HEK293 (cell line): ENCODE measurements around the gene BLOC1S1.

Experiments
- GFI1B ChIP-seq: fragments of 450-650 bp; formaldehyde crosslinking; IDR thresholded peaks from 2 replicates; pipeline ENCODE4 v1.5.1; 2016; ENCODE audit warnings: missing biosample characterization, missing genetic modification characterization
- KLF1 ChIP-seq: fragments of 450-650 bp; formaldehyde crosslinking; IDR thresholded peaks from 2 replicates; pipeline ENCODE4 v1.5.1; 2016; ENCODE audit warnings: missing biosample characterization, missing genetic modification characterization
- YY1 ChIP-seq: fragments of 450-650 bp; formaldehyde crosslinking; IDR thresholded peaks from 2 replicates; pipeline ENCODE4 v1.5.1; 2018; ENCODE audit warnings: missing biosample characterization, missing genetic modification characterization
- YY2 ChIP-seq: fragments of 450-650 bp; formaldehyde crosslinking; IDR thresholded peaks from 2 replicates; pipeline ENCODE4 v1.5.1; 2016; ENCODE audit warnings: missing biosample characterization, missing genetic modification characterization
- ZBTB11 ChIP-seq: fragments of 450-650 bp; formaldehyde crosslinking; conservative IDR thresholded peaks from 2 replicates; pipeline ENCODE4 v1.5.1; 2016; ENCODE audit warnings: low read depth, missing biosample characterization, missing genetic modification characterization
- ZBTB21 ChIP-seq: fragments of 450-650 bp; formaldehyde crosslinking; IDR thresholded peaks from 2 replicates; pipeline ENCODE4 v1.5.1; 2017; ENCODE audit warnings: missing biosample characterization, missing genetic modification characterization
- ZBTB6 ChIP-seq: fragments of 450-650 bp; formaldehyde crosslinking; IDR thresholded peaks from 2 replicates; pipeline ENCODE4 v1.5.1; 2017; ENCODE audit warnings: missing biosample characterization, missing genetic modification characterization
- ZNF133 ChIP-seq: fragments of 450-650 bp; formaldehyde crosslinking; IDR thresholded peaks from 2 replicates; pipeline ENCODE4 v1.5.1; 2016; ENCODE audit warnings: missing biosample characterization, missing genetic modification characterization
- ZNF223 ChIP-seq: fragments of 450-650 bp; formaldehyde crosslinking; IDR thresholded peaks from 2 replicates; pipeline ENCODE4 v1.5.1; 2016; ENCODE audit warnings: missing biosample characterization, missing genetic modification characterization
- ZNF248 ChIP-seq: fragments of 450-650 bp; formaldehyde crosslinking; IDR thresholded peaks from 2 replicates; pipeline ENCODE4 v1.5.1; 2017; ENCODE audit warnings: missing biosample characterization, missing genetic modification characterization
- ZNF362 ChIP-seq: fragments of 450-650 bp; formaldehyde crosslinking; IDR thresholded peaks from 2 replicates; pipeline ENCODE4 v1.5.1; 2016; ENCODE audit warnings: missing biosample characterization, missing genetic modification characterization
- ZNF473 ChIP-seq: fragments of 450-650 bp; formaldehyde crosslinking; IDR thresholded peaks from 2 replicates; pipeline ENCODE4 v1.5.1; 2017; ENCODE audit warnings: missing biosample characterization, missing genetic modification characterization
- ZNF529 ChIP-seq: fragments of 450-650 bp; formaldehyde crosslinking; IDR thresholded peaks from 2 replicates; pipeline ENCODE4 v1.5.1; 2017; ENCODE audit warnings: missing genetic modification characterization, missing biosample characterization; ENCODE audit not compliant: insufficient replicate concordance
- ZNF549 ChIP-seq: fragments of 450-650 bp; IDR thresholded peaks from 2 replicates; pipeline ENCODE4 v1.5.1; 2018; ENCODE audit warnings: missing biosample characterization, missing genetic modification characterization, mild to moderate bottlenecking, inconsistent platforms, moderate library complexity
- ZNF623 ChIP-seq: fragments of 450-650 bp; formaldehyde crosslinking; IDR thresholded peaks from 2 replicates; pipeline ENCODE4 v1.5.1; 2016; ENCODE audit warnings: missing biosample characterization, missing genetic modification characterization
- ZNF626 ChIP-seq: fragments of 450-650 bp; sonication (Bioruptor Pico); formaldehyde crosslinking; IDR thresholded peaks from 2 replicates; pipeline ENCODE4 v1.5.1; 2018; ENCODE audit warnings: missing biosample characterization, missing genetic modification characterization, inconsistent platforms
- ZNF629 ChIP-seq: fragments of 450-650 bp; formaldehyde crosslinking; IDR thresholded peaks from 2 replicates; pipeline ENCODE4 v1.5.1; 2017; ENCODE audit warnings: missing biosample characterization, missing genetic modification characterization
- ZNF660 ChIP-seq: fragments of 450-650 bp; IDR thresholded peaks from 2 replicates; pipeline ENCODE4 v1.5.1; 2018; ENCODE audit warnings: missing biosample characterization, mild to moderate bottlenecking, missing genetic modification characterization
- TF ChIP-seq, protein P1 (sequence below): sonication (generic); formaldehyde crosslinking; IDR thresholded peaks from 2 replicates; pipeline ENCODE4 v1.8.1; 2022; ENCODE audit warnings: mild to moderate bottlenecking, moderate library complexity, missing genetic modification reagents
- TF ChIP-seq, protein P2 (sequence below): fragments of 450-650 bp; formaldehyde crosslinking; IDR thresholded peaks from 2 replicates; pipeline ENCODE4 v1.5.1; 2017; ENCODE audit warnings: missing biosample characterization, missing genetic modification characterization
- TF ChIP-seq, protein P3 (sequence below): fragments of 450-650 bp; formaldehyde crosslinking; IDR thresholded peaks from 2 replicates; pipeline ENCODE4 v1.5.1; 2016; ENCODE audit warnings: missing biosample characterization, missing genetic modification characterization
- TF ChIP-seq, protein P4 (sequence below): fragments of 450-650 bp; IDR thresholded peaks from 2 replicates; pipeline ENCODE4 v1.5.1; 2018; ENCODE audit warnings: missing biosample characterization, mild to moderate bottlenecking, missing genetic modification characterization
- TF ChIP-seq, protein P5 (sequence below): fragments of 450-650 bp; formaldehyde crosslinking; IDR thresholded peaks from 2 replicates; pipeline ENCODE4; 2016; ENCODE audit warnings: missing biosample characterization, missing genetic modification characterization
- TF ChIP-seq, protein P6 (sequence below): fragments of 450-650 bp; formaldehyde crosslinking; optimal IDR thresholded peaks from 2 replicates; pipeline ENCODE3; 2016; ENCODE audit warnings: missing biosample characterization, mild to moderate bottlenecking, missing genetic modification characterization

BLOC1S1 gene

GRCh38 chr12:55742719-55743405, 27.0 kb downstream of the BLOC1S1 start, which contains the start of gene GDF11 (continued):
- TF ChIP-seq, protein P1, sequence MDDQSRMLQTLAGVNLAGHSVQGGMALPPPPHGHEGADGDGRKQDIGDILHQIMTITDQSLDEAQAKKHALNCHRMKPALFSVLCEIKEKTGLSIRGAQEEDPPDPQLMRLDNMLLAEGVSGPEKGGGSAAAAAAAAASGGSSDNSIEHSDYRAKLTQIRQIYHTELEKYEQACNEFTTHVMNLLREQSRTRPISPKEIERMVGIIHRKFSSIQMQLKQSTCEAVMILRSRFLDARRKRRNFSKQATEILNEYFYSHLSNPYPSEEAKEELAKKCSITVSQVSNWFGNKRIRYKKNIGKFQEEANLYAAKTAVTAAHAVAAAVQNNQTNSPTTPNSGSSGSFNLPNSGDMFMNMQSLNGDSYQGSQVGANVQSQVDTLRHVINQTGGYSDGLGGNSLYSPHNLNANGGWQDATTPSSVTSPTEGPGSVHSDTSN (CRISPR knock-in tag) = no peak
- TF ChIP-seq, protein P2, sequence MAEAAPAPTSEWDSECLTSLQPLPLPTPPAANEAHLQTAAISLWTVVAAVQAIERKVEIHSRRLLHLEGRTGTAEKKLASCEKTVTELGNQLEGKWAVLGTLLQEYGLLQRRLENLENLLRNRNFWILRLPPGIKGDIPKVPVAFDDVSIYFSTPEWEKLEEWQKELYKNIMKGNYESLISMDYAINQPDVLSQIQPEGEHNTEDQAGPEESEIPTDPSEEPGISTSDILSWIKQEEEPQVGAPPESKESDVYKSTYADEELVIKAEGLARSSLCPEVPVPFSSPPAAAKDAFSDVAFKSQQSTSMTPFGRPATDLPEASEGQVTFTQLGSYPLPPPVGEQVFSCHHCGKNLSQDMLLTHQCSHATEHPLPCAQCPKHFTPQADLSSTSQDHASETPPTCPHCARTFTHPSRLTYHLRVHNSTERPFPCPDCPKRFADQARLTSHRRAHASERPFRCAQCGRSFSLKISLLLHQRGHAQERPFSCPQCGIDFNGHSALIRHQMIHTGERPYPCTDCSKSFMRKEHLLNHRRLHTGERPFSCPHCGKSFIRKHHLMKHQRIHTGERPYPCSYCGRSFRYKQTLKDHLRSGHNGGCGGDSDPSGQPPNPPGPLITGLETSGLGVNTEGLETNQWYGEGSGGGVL (tag by site-specific recombination) = peak; percentile 96
- TF ChIP-seq KLF1 (tag by site-specific recombination) = no peak
- no peak for TF ChIP-seq ZNF626 (tag by site-specific recombination)
- TF ChIP-seq, protein P3, sequence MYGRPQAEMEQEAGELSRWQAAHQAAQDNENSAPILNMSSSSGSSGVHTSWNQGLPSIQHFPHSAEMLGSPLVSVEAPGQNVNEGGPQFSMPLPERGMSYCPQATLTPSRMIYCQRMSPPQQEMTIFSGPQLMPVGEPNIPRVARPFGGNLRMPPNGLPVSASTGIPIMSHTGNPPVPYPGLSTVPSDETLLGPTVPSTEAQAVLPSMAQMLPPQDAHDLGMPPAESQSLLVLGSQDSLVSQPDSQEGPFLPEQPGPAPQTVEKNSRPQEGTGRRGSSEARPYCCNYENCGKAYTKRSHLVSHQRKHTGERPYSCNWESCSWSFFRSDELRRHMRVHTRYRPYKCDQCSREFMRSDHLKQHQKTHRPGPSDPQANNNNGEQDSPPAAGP (tag by site-specific recombination) = no peak; the same call in 1 of the 2 replicates
- TF ChIP-seq, protein P4, sequence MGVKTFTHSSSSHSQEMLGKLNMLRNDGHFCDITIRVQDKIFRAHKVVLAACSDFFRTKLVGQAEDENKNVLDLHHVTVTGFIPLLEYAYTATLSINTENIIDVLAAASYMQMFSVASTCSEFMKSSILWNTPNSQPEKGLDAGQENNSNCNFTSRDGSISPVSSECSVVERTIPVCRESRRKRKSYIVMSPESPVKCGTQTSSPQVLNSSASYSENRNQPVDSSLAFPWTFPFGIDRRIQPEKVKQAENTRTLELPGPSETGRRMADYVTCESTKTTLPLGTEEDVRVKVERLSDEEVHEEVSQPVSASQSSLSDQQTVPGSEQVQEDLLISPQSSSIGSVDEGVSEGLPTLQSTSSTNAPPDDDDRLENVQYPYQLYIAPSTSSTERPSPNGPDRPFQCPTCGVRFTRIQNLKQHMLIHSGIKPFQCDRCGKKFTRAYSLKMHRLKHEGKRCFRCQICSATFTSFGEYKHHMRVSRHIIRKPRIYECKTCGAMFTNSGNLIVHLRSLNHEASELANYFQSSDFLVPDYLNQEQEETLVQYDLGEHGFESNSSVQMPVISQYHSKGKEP = no peak
- TF ChIP-seq ZNF473 (tag by site-specific recombination) = no peak
- peak; percentile 20; the same call in 1 of the 2 replicates for TF ChIP-seq ZBTB11 (tag by site-specific recombination)
- TF ChIP-seq YY1 (tag by site-specific recombination) = no peak
- TF ChIP-seq ZNF133 (tag by site-specific recombination) = no peak
- no peak for TF ChIP-seq ZNF660
- no peak for TF ChIP-seq ZNF223 (tag by site-specific recombination)
- no peak for TF ChIP-seq YY2 (tag by site-specific recombination)
- TF ChIP-seq GFI1B = no peak
- TF ChIP-seq, protein P5, sequence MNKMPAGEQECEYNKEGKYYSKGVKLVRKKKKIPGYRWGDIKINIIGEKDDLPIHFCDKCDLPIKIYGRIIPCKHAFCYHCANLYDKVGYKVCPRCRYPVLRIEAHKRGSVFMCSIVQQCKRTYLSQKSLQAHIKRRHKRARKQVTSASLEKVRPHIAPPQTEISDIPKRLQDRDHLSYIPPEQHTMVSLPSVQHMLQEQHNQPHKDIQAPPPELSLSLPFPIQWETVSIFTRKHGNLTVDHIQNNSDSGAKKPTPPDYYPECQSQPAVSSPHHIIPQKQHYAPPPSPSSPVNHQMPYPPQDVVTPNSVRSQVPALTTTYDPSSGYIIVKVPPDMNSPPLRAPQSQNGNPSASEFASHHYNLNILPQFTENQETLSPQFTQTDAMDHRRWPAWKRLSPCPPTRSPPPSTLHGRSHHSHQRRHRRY (tag by site-specific recombination) = 0 out of 2 replicates have a peak, but pooled peaks have one; percentile 33
- no peak for TF ChIP-seq ZNF629 (tag by site-specific recombination)
- peak; percentile 79; the same call in 1 of the 2 replicates for TF ChIP-seq ZBTB6 (tag by site-specific recombination)
- TF ChIP-seq, protein P6, sequence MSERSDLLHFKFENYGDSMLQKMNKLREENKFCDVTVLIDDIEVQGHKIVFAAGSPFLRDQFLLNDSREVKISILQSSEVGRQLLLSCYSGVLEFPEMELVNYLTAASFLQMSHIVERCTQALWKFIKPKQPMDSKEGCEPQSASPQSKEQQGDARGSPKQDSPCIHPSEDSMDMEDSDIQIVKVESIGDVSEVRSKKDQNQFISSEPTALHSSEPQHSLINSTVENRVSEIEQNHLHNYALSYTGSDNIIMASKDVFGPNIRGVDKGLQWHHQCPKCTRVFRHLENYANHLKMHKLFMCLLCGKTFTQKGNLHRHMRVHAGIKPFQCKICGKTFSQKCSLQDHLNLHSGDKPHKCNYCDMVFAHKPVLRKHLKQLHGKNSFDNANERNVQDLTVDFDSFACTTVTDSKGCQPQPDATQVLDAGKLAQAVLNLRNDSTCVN (tag by site-specific recombination) = no peak
- TF ChIP-seq ZNF529 = no peak
- TF ChIP-seq ZNF549 (tag by site-specific recombination) = no peak
- TF ChIP-seq ZNF623 = no peak
- no peak for TF ChIP-seq ZBTB21 (tag by site-specific recombination)
- no peak for TF ChIP-seq ZNF362 (tag by site-specific recombination)
- TF ChIP-seq ZNF248 = no peak
